HG03175 (cell line): ENCODE measurements around the gene BCL2L1.

Source experiments
- ATAC-seq: cut with Tn5 transposase; IDR thresholded peaks from one replicate; pipeline ENCODE4 v1.9.1; 2021; ENCODE audit warnings: mild to moderate bottlenecking, moderate library complexity; ENCODE audit not compliant: unreplicated experiment

BCL2L1 gene

GRCh38 chr20:31615416-31615815 lies 107.3 kb downstream of the BCL2L1 start:
- ATAC-seq, result no peak
